Esophagus muscularis mucosa (tissue), 3 donors: ENCODE data around the gene BGN.

ENCODE experiments used
- POLR2AphosphoS5 ChIP-seq, 2 donors: sonication (generic); formaldehyde crosslinking; IDR thresholded peaks; one replicate each; pipeline ENCODE4 v1.6.1; 2017; ENCODE audit warnings: antibody characterized with exemption in 2 of 2
- TF ChIP-seq, protein P1 (sequence below), 3 experiments: fragments of 200-600 bp in 2 of 3; fragments of 450-650 bp in 1 of 3; sonication (generic) in 2 of 3; IDR thresholded peaks; one replicate each; pipeline ENCODE4 v1.5.1; 2017 to 2019; ENCODE audit warnings: antibody characterized with exemption in 3 of 3, mild to moderate bottlenecking in 2 of 3, moderate library complexity in 1 of 3

DNA sequence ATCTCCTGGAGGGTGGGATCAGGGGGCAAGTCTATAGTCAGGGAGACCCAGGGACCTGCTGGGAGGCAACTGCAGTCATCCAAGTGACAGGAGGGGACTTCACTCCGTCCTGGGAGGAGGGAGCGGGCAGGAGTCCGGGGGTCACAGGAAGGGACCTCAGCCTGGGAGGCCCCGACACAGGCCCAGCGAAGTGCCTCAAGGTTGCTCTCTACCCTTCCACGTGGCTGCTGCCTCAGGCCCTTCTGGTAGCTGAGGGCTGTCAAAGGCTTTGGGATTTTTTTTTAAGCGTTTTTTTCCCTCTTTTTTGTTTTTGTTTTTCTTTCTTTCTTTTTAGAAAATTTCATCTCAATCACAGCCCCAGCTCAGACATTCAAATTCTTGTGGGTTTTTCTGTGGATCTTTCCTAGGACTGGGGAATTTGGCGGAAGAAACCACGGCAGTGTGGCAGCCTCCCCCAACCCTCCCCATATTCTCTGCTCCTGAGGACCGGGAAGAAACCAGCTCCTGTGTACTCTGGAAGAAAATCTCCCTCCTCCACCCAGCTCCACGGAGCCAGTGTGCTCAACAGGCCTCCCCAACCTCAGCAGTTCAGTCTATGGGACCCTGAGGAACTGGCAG, 23.0 kb upstream of the BGN start:
- TF ChIP-seq, protein P1, sequence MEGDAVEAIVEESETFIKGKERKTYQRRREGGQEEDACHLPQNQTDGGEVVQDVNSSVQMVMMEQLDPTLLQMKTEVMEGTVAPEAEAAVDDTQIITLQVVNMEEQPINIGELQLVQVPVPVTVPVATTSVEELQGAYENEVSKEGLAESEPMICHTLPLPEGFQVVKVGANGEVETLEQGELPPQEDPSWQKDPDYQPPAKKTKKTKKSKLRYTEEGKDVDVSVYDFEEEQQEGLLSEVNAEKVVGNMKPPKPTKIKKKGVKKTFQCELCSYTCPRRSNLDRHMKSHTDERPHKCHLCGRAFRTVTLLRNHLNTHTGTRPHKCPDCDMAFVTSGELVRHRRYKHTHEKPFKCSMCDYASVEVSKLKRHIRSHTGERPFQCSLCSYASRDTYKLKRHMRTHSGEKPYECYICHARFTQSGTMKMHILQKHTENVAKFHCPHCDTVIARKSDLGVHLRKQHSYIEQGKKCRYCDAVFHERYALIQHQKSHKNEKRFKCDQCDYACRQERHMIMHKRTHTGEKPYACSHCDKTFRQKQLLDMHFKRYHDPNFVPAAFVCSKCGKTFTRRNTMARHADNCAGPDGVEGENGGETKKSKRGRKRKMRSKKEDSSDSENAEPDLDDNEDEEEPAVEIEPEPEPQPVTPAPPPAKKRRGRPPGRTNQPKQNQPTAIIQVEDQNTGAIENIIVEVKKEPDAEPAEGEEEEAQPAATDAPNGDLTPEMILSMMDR (IDR thresholded peaks at IDR 0.05) = no peak
- TF ChIP-seq POLR2AphosphoS5 (IDR thresholded peaks at IDR 0.05) = no peak
